Measurements from ENCODE around the gene ZNF433. TPM values are rescaled to one million over a fixed set of nuclear protein-coding genes. Genes with fewer than 3 reads are reported as not detected.

ZNF433 gene
- total and polyA plus RNA-seq, 4 donors, result 4.4 to 5.8 (median 5.3) TPM

DNA sequence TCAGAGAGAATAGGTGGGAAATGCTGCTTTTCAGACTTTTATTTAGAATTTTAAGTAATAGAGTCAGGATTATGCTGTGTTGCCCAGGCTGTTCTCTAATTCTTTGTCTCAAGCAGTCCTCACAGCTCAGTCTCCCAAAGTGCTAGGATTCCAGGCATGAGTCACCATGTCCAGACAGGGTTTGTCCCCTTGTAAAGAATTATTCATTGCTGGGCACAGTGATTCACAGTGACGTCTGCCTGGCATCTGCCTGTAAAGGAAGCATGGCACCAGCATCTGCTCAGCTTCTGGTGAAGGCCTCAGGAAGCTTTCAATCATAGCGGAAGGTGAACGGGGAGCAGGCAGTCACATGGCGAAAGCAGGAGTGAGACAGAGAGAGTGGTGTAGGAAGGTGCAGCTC is 53.0 kb downstream of the ZNF433 start:
- no peak for ATAC-seq (ENCODE audit: low FRiP score)
- no peaks in the 10 kb centered on the region for H3K27me3 ChIP-seq (ENCODE audit: control insufficient read depth in 1 of 2, insufficient read depth in 2 of 2, low read length in 1 of 2)
- no peaks in the 10 kb centered on the region for H3K4me1 ChIP-seq (ENCODE audit: control insufficient read depth in 1 of 2, insufficient read depth in 2 of 2, low read length in 2 of 2)
- 76 to 80% methylated on average over 4 of the region's 4 CpGs for WGBS, 2 donors
- H3K4me3 ChIP-seq (ENCODE audit: low read length in 2 of 2), result no peak overlapping the region
- H3K27ac ChIP-seq (ENCODE audit: low read depth in 1 of 2, low read length in 2 of 2), result no peak overlapping the region
- H3K9me3 ChIP-seq (ENCODE audit: control insufficient read depth, low read length), result peaks cover 13% of the 10 kb centered on the region
- intact Hi-C loops (cut with DNase I), result no loop called here
- no peak for DNase-seq
- peaks cover 0 to 8% of the 10 kb centered on the region in 2 donors for H3K36me3 ChIP-seq (ENCODE audit: control insufficient read depth in 1 of 2, insufficient read depth in 2 of 2, low read length in 1 of 2)

DNA sequence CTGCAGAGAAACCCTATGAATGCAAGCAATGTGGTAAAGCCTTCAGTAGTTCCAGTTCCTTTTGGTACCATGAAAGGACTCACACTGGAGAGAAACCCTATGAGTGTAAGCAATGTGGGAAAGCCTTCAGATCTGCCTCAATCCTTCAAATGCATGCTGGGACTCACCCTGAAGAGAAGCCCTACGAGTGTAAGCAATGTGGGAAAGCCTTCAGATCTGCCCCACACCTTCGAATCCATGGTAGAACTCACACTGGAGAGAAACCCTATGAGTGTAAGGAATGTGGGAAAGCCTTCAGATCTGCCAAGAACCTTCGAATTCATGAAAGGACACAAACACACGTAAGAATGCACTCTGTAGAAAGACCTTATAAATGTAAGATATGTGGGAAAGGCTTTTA is 56.0 kb downstream of the ZNF433 start:
- H3K4me1 ChIP-seq (ENCODE audit: control insufficient read depth in 1 of 2, insufficient read depth in 2 of 2, low read length in 2 of 2), result no peaks in the 10 kb centered on the region
- ATAC-seq (ENCODE audit: low FRiP score) (no peak), DNase-seq (no peak)
- intact Hi-C loops (cut with DNase I), result no loop called here
- H3K27me3 ChIP-seq (ENCODE audit: control insufficient read depth in 1 of 2, insufficient read depth in 2 of 2, low read length in 1 of 2), result no peaks in the 10 kb centered on the region
- H3K36me3 ChIP-seq (ENCODE audit: control insufficient read depth in 1 of 2, insufficient read depth in 2 of 2, low read length in 1 of 2), result peaks cover 2 to 8% of the 10 kb centered on the region in 2 donors
- WGBS, 2 donors, result 92 to 94% methylated on average over 4 of the region's 4 CpGs
- peaks cover 15% of the 10 kb centered on the region for H3K9me3 ChIP-seq (ENCODE audit: control insufficient read depth, low read length)
- no peak overlapping the region for H3K27ac ChIP-seq (ENCODE audit: low read depth in 1 of 2, low read length in 2 of 2)
- no peak overlapping the region for H3K4me3 ChIP-seq (ENCODE audit: low read length in 2 of 2)

DNA sequence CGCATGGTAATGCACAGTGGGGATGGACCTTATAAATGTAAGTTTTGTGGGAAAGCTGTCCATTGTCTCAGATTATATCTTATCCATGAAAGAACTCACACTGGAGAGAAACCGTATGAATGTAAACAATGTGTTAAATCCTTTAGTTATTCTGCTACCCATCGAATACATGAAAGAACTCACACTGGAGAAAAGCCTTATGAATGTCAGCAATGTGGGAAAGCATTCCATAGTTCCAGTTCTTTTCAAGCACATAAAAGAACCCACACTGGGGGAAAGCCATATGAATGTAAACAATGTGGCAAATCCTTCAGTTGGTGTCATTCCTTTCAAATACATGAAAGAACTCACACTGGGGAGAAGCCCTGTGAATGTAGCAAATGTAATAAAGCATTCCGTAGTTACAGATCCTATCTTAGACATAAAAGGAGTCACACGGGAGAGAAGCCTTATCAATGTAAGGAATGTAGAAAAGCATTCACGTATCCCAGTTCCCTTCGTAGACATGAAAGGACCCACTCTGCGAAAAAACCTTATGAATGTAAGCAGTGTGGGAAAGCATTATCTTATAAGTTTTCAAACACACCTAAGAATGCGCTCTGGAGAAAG is 56.9 kb downstream of the ZNF433 start:
- Histone ChIP-seq H3K4me3 (ENCODE audit: low read length in 2 of 2) (no peak overlapping the region), H3K9me3 (ENCODE audit: control insufficient read depth, low read length) (peaks cover 15% of the 10 kb centered on the region), H3K27me3 (ENCODE audit: control insufficient read depth in 1 of 2, insufficient read depth in 2 of 2, low read length in 1 of 2) (no peaks in the 10 kb centered on the region), H3K4me1 (ENCODE audit: control insufficient read depth in 1 of 2, insufficient read depth in 2 of 2, low read length in 2 of 2) (no peaks in the 10 kb centered on the region), H3K36me3 (ENCODE audit: control insufficient read depth in 1 of 2, insufficient read depth in 2 of 2, low read length in 1 of 2) (peaks cover 3 to 8% of the 10 kb centered on the region in 2 donors), H3K27ac (ENCODE audit: low read depth in 1 of 2, low read length in 2 of 2) (no peak overlapping the region)
- WGBS, 2 donors, result 91% methylated on average over 9 of the region's 9 CpGs
- intact Hi-C loops (cut with DNase I), result no loop called here
- ATAC-seq (ENCODE audit: low FRiP score) (no peak), DNase-seq (no peak)

DNA sequence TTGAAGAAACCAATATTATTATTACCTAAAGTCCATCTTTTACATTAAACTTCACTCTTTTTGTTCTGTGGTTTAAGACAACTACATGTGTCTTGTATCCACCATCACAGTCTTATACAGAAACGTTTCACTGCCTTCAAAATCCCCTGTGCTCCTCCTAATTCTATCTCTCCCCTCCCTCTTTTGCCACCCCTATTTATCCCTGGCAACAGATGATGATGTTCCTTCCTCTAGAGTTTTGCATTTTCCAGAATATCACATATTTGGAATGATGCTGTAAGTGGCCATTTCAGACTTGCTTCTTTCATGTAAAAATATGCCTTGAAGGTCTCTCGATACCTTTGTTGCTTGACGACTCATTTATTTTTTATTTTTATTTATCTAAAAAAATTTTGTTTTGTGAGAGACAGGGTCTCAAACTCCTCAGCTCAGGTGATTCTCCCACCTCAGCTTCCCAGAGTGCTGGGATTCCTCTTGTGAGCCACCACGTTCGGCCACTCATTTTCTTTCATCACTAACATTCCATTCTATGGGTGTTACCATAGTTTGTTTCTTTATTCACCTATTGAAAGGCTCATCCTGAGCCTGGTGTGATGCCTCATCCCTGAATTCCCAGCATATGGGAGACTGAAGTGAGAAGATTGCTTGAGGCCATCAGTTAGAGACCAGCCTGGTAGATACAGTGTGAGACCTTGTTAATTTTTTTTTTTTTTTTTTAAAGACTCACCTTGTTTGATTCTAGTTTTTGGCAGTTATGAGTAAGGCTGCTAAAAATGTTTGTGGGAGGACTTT is 62.3 kb downstream of the ZNF433 start:
- intact Hi-C loops (cut with DNase I), result no loop called here
- WGBS, 2 donors, result 80 to 84% methylated on average over 5 of the region's 5 CpGs
- H3K36me3 ChIP-seq (ENCODE audit: control insufficient read depth in 1 of 2, insufficient read depth in 2 of 2, low read length in 1 of 2), result peaks cover 2 to 3% of the 10 kb centered on the region in 2 donors
- no peak for DNase-seq
- H3K4me3 ChIP-seq (ENCODE audit: low read length in 2 of 2), result no peak overlapping the region
- H3K27me3 ChIP-seq (ENCODE audit: control insufficient read depth in 1 of 2, insufficient read depth in 2 of 2, low read length in 1 of 2), result no peaks in the 10 kb centered on the region
- no peaks in the 10 kb centered on the region for H3K4me1 ChIP-seq (ENCODE audit: control insufficient read depth in 1 of 2, insufficient read depth in 2 of 2, low read length in 2 of 2)
- no peak for ATAC-seq (ENCODE audit: low FRiP score)
- no peak overlapping the region for H3K27ac ChIP-seq (ENCODE audit: low read depth in 1 of 2, low read length in 2 of 2)
- peaks cover 3% of the 10 kb centered on the region for H3K9me3 ChIP-seq (ENCODE audit: control insufficient read depth, low read length)

DNA sequence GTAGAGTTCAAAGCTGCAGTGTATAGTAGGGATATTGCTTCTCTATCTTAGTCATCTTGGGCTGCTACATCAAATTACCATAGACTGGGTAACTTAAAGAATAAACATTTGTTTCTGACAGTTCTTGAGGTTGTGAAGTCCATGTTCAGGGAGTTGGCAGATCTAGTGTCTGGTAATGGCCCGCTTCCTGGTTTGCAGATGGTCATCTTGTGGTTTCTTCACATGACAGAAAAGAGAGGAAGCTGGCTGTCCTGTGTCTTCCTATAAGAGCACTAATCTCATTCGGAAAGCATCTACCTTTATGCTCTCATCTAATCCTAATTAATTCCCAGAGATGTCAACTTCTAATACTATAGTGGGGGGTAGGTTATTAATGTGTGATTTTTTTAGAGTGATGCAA is 64.4 kb downstream of the ZNF433 start:
- 94 to 96% methylated on average over 2 of the region's 2 CpGs for WGBS, 2 donors

DNA sequence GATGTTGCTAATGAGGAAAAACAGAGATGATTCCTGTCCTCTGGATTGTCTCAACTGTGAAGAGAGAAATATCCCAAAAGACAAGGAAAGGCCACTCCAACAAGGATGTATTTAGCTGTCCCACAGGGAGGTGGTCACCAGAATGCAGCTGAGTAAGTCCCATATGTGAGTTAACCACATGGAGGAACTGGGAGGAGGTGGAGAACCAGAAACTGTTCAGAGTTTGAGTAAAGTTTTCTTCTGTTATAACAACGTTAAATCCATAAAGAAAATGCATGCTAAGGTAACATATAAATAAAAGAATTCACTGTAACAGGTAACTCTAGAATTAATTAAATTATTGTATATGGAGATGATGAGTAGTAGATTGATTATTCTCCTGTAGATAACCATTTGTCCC is 65.3 kb downstream of the ZNF433 start:
- Histone ChIP-seq H3K27me3 (ENCODE audit: control insufficient read depth in 1 of 2, insufficient read depth in 2 of 2, low read length in 1 of 2) (no peaks in the 10 kb centered on the region), H3K9me3 (ENCODE audit: control insufficient read depth, low read length) (no peaks in the 10 kb centered on the region), H3K4me3 (ENCODE audit: low read length in 2 of 2) (no peak overlapping the region), H3K4me1 (ENCODE audit: control insufficient read depth in 1 of 2, insufficient read depth in 2 of 2, low read length in 2 of 2) (no peaks in the 10 kb centered on the region), H3K27ac (ENCODE audit: low read depth in 1 of 2, low read length in 2 of 2) (no peak overlapping the region), H3K36me3 (ENCODE audit: control insufficient read depth in 1 of 2, insufficient read depth in 2 of 2, low read length in 1 of 2) (peaks cover 0 to 3% of the 10 kb centered on the region in 2 donors)
- intact Hi-C loops (cut with DNase I), result no loop called here
- WGBS, 2 donors, result 83 to 86% methylated on average over 1 of the region's 1 CpG
- DNase-seq (no peak), ATAC-seq (ENCODE audit: low FRiP score) (no peak)

More for the DNA sequence above, 64.4 kb downstream of the ZNF433 start:
- no peak overlapping the region for H3K4me3 ChIP-seq (ENCODE audit: low read length in 2 of 2)
- H3K27me3 ChIP-seq (ENCODE audit: control insufficient read depth in 1 of 2, insufficient read depth in 2 of 2, low read length in 1 of 2), result no peaks in the 10 kb centered on the region
- no peaks in the 10 kb centered on the region for H3K4me1 ChIP-seq (ENCODE audit: control insufficient read depth in 1 of 2, insufficient read depth in 2 of 2, low read length in 2 of 2)
- no peak overlapping the region for H3K27ac ChIP-seq (ENCODE audit: low read depth in 1 of 2, low read length in 2 of 2)
- DNase-seq (no peak), ATAC-seq (ENCODE audit: low FRiP score) (no peak)
- intact Hi-C loops (cut with DNase I), result no loop called here
- peaks cover 0 to 3% of the 10 kb centered on the region in 2 donors for H3K36me3 ChIP-seq (ENCODE audit: control insufficient read depth in 1 of 2, insufficient read depth in 2 of 2, low read length in 1 of 2)
- H3K9me3 ChIP-seq (ENCODE audit: control insufficient read depth, low read length), result no peaks in the 10 kb centered on the region

DNA sequence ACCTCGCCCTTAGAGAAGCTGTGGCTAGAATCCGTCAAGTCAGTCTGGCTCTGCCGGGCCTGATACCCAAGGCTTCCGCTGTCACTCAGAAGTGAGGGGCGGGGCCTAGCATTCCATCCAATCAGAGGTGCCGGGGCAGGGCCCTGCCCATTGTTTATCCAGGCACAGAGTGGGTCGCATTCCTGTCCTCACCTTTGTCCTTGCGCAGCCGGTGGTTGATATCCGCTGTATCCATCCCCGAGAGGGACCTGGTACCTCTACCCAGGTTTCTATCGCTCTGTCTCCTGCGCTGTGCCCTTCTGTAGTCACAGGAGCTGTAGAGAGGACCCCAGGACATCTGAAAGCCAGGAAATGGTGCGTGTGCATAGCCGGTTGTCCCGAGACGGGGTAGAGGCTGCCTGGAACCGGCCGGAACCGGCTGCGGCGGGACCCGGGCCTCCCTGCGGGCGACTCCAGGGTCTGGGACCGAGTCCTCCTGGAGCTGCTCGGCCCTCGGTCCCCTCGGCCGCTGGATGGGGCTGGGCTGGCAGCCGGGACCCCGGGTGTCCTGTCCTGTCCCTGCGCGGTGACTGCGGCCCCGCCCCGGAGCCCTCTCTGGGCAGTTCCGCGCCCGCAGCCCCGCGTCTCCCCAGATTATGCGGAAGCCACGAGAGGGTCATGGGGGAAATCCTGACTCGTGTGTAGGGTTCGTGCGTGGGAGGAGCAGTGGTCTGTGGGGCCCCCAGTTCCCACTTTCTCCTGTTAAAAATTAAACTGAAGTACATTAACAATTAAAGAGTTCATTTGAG is 70.4 kb downstream of the ZNF433 start, which contains the start of gene ZNF763:
Gene ZNF763 (plus strand): TSS at position 183 of the 788 bp plus-strand sequence. CDS start 169 bp downstream, at position 352.
- Histone ChIP-seq H3K27ac (ENCODE audit: low read depth in 1 of 2, low read length in 2 of 2) (peak within 1 kb of the TSS; percentile 29 to 50), H3K36me3 (ENCODE audit: control insufficient read depth in 1 of 2, insufficient read depth in 2 of 2, low read length in 1 of 2) (no peaks in the 10 kb centered on the region), H3K4me3 (ENCODE audit: low read length in 2 of 2) (peak within 1 kb of the TSS; percentile 23 to 68), H3K4me1 (ENCODE audit: control insufficient read depth in 1 of 2, insufficient read depth in 2 of 2, low read length in 2 of 2) (no peaks in the 10 kb centered on the region), H3K9me3 (ENCODE audit: control insufficient read depth, low read length) (no peaks in the 10 kb centered on the region), H3K27me3 (ENCODE audit: control insufficient read depth in 1 of 2, insufficient read depth in 2 of 2, low read length in 1 of 2) (no peaks in the 10 kb centered on the region)
- DNase-seq (peak; percentile 96 to 97), ATAC-seq (ENCODE audit: low FRiP score) (peak; percentile 97)
- 0% methylated on average over 46 to 47 of the region's 47 CpGs for WGBS, 2 donors
- intact Hi-C loops (cut with DNase I), result loop anchor here (1.0 to 5.0 kb wide), 3 partner anchors 22 to 176 kb away; partner anchors contain the start of genes ZNF20 (in 1 of the 2) and ZNF878 (in 1 of the 2)

All from aorta (tissue), 5 donors.